ENCODE results near the gene TRDN. TPM values are rescaled to one million over a fixed set of nuclear protein-coding genes. Genes with fewer than 3 reads are reported as not detected.

Gene TRDN
- total and polyA plus RNA-seq, 2 donors from 2014 or later = 0.19 TPM; not detected in 1

- no peak for TF ChIP-seq CTCF (IDR thresholded peaks at IDR 0.05; ENCODE audit: borderline replicate concordance, extremely low read depth, insufficient read depth)
- H3K4me3 ChIP-seq (ENCODE audit: low read length in 3 of 3) = no peak overlapping the region
- intact Hi-C loops (cut with DNase I) = no loop called here
- DNase-seq = no peak
- no peak overlapping the region for H3K9ac ChIP-seq (ENCODE audit: low read length in 3 of 3)
- no peaks in the 10 kb centered on the region for H3K27me3 ChIP-seq (ENCODE audit: control insufficient read depth, insufficient read depth, low read length)
- no peaks in the 10 kb centered on the region for H3K9me3 ChIP-seq (ENCODE audit: control insufficient read depth in 2 of 3, insufficient read depth in 1 of 3, low read length in 3 of 3)
- H3K4me1 ChIP-seq (ENCODE audit: control insufficient read depth in 2 of 3, insufficient read depth in 2 of 3, low read depth in 1 of 3, low read length in 3 of 3) = no peaks in the 10 kb centered on the region
- no peak for FAIRE-seq
- no peaks in the 10 kb centered on the region for H3K36me3 ChIP-seq (ENCODE audit: control insufficient read depth in 2 of 3, insufficient read depth in 3 of 3, low read length in 3 of 3)
- no peak overlapping the region for H3K27ac ChIP-seq (ENCODE audit: low read depth in 2 of 2, low read length in 2 of 2)
Measured at GRCh38 chr6:123524781-123525180, 112.0 kb downstream of the TRDN start.

GRCh38 chr6:123520217-123520616 lies 116.5 kb downstream of the TRDN start:
- Histone ChIP-seq H3K4me1 (ENCODE audit: control insufficient read depth in 2 of 3, insufficient read depth in 2 of 3, low read depth in 1 of 3, low read length in 3 of 3) (no peaks in the 10 kb centered on the region), H3K36me3 (ENCODE audit: control insufficient read depth in 2 of 3, insufficient read depth in 3 of 3, low read length in 3 of 3) (no peaks in the 10 kb centered on the region), H3K27ac (ENCODE audit: low read depth in 2 of 2, low read length in 2 of 2) (no peak overlapping the region), H3K27me3 (ENCODE audit: control insufficient read depth, insufficient read depth, low read length) (no peaks in the 10 kb centered on the region), H3K4me3 (ENCODE audit: low read length in 3 of 3) (no peak overlapping the region), H3K9ac (ENCODE audit: low read length in 3 of 3) (no peak overlapping the region), H3K9me3 (ENCODE audit: control insufficient read depth in 2 of 3, insufficient read depth in 1 of 3, low read length in 3 of 3) (no peaks in the 10 kb centered on the region)
- DNase-seq = no peak
- no peak for TF ChIP-seq CTCF (IDR thresholded peaks at IDR 0.05; ENCODE audit: borderline replicate concordance, extremely low read depth, insufficient read depth)
- FAIRE-seq = no peak
- intact Hi-C loops (cut with DNase I) = no loop called here

GRCh38 chr6:123519189-123519505 lies 117.6 kb downstream of the TRDN start:
- H3K4me1 ChIP-seq (ENCODE audit: control insufficient read depth in 2 of 3, insufficient read depth in 2 of 3, low read depth in 1 of 3, low read length in 3 of 3) = no peaks in the 10 kb centered on the region
- no peak overlapping the region for H3K27ac ChIP-seq (ENCODE audit: low read depth in 2 of 2, low read length in 2 of 2)
- H3K27me3 ChIP-seq (ENCODE audit: control insufficient read depth, insufficient read depth, low read length) = no peaks in the 10 kb centered on the region
- no peaks in the 10 kb centered on the region for H3K36me3 ChIP-seq (ENCODE audit: control insufficient read depth in 2 of 3, insufficient read depth in 3 of 3, low read length in 3 of 3)
- H3K4me3 ChIP-seq (ENCODE audit: low read length in 3 of 3) = no peak overlapping the region
- intact Hi-C loops (cut with DNase I) = no loop called here
- no peaks in the 10 kb centered on the region for H3K9me3 ChIP-seq (ENCODE audit: control insufficient read depth in 2 of 3, insufficient read depth in 1 of 3, low read length in 3 of 3)
- no peak for TF ChIP-seq CTCF (IDR thresholded peaks at IDR 0.05; ENCODE audit: borderline replicate concordance, extremely low read depth, insufficient read depth)
- no peak for FAIRE-seq
- DNase-seq = no peak
- H3K9ac ChIP-seq (ENCODE audit: low read length in 3 of 3) = no peak overlapping the region

- intact Hi-C loops (cut with DNase I) = no loop called here
- no peak overlapping the region for H3K9ac ChIP-seq (ENCODE audit: low read length in 3 of 3)
- no peaks in the 10 kb centered on the region for H3K9me3 ChIP-seq (ENCODE audit: control insufficient read depth in 2 of 3, insufficient read depth in 1 of 3, low read length in 3 of 3)
- H3K27ac ChIP-seq (ENCODE audit: low read depth in 2 of 2, low read length in 2 of 2) = no peak overlapping the region
- no peaks in the 10 kb centered on the region for H3K4me1 ChIP-seq (ENCODE audit: control insufficient read depth in 2 of 3, insufficient read depth in 2 of 3, low read depth in 1 of 3, low read length in 3 of 3)
- no peak overlapping the region for H3K4me3 ChIP-seq (ENCODE audit: low read length in 3 of 3)
- no peak for DNase-seq
- H3K27me3 ChIP-seq (ENCODE audit: control insufficient read depth, insufficient read depth, low read length) = no peaks in the 10 kb centered on the region
- no peak for FAIRE-seq
- TF ChIP-seq CTCF (IDR thresholded peaks at IDR 0.05; ENCODE audit: borderline replicate concordance, extremely low read depth, insufficient read depth) = no peak
- no peaks in the 10 kb centered on the region for H3K36me3 ChIP-seq (ENCODE audit: control insufficient read depth in 2 of 3, insufficient read depth in 3 of 3, low read length in 3 of 3)
Measured at GRCh38 chr6:123518441-123519188, 118.1 kb downstream of the TRDN start.
